HG03439 (cell line): Measurements from ENCODE around the gene RNF41.
A peak's percentile ranks its signal among the peaks of the same experiment; 100 is the strongest.
"Not testable (repeated sequence)": the region's sequence is repeated elsewhere in the genome, so short reads cannot be mapped to it uniquely, and the experiment has no call there.

Experiments used
- ATAC-seq: cut with Tn5 transposase; IDR thresholded peaks from one replicate; pipeline ENCODE4 v1.9.1; 2021; ENCODE audit warnings: mild to moderate bottlenecking, moderate library complexity; ENCODE audit not compliant: unreplicated experiment

The RNF41 gene

GRCh38 chr12:56213878-56214277 lies 7.8 kb downstream of the RNF41 start:
- ATAC-seq: no peak

GRCh38 chr12:56212361-56212760 lies 9.4 kb downstream of the RNF41 start:
- ATAC-seq: no peak

GRCh38 chr12:56208006-56208405 lies 13.7 kb downstream of the RNF41 start:
- ATAC-seq: no peak

GRCh38 chr12:56206452-56207166 lies 15.1 kb downstream of the RNF41 start:
- no peak for ATAC-seq

- ATAC-seq: no peak
Observed at GRCh38 chr12:56205445-56205844, 16.3 kb downstream of the RNF41 start.

- no peak for ATAC-seq
Observed at GRCh38 chr12:56204275-56204674, 17.4 kb downstream of the RNF41 start.

- ATAC-seq: no peak
Observed at GRCh38 chr12:56202838-56203237, 18.9 kb downstream of the RNF41 start.

GRCh38 chr12:56202366-56202765 lies 19.4 kb downstream of the RNF41 start:
- no peak for ATAC-seq

GRCh38 chr12:56198836-56199235 lies 22.9 kb downstream of the RNF41 start:
- ATAC-seq: no peak

GRCh38 chr12:56197921-56198635 lies 23.6 kb downstream of the RNF41 start:
- ATAC-seq: no peak

GRCh38 chr12:56196818-56197550 lies 24.7 kb downstream of the RNF41 start:
- not testable (repeated sequence) for ATAC-seq

GRCh38 chr12:56193025-56193578 lies 28.6 kb downstream of the RNF41 start:
- ATAC-seq: peak; percentile 32

GRCh38 chr12:56192582-56192981 lies 29.1 kb downstream of the RNF41 start:
- ATAC-seq: no peak

- no peak for ATAC-seq
Observed at GRCh38 chr12:56190695-56191155, 31.0 kb downstream of the RNF41 start.

- ATAC-seq: peak; percentile 33
Observed at GRCh38 chr12:56189918-56190694, 31.6 kb downstream of the RNF41 start.

- ATAC-seq: peak; percentile 62
Observed at GRCh38 chr12:56189099-56189917, 32.4 kb downstream of the RNF41 start, which contains the start of gene SMARCC2. Gene SMARCC2 (minus strand): TSS chr12:56189483. CDS start chr12:56189461, 22 bp downstream.

- no peak for ATAC-seq
Observed at GRCh38 chr12:56188778-56189098, 33.0 kb downstream of the RNF41 start.

GRCh38 chr12:56188131-56188777 lies 33.5 kb downstream of the RNF41 start:
- ATAC-seq: no peak

- ATAC-seq: no peak
Observed at GRCh38 chr12:56186957-56187356, 34.8 kb downstream of the RNF41 start.
